ENCODE results near the gene OR51D1. TPM values are rescaled to one million over a fixed set of nuclear protein-coding genes. Genes with fewer than 3 reads are reported as not detected.

Gene OR51D1
- total RNA-seq, 2 donors from 2014 or later = not detected

GRCh38 chr11:4672470-4672869 lies 35.2 kb downstream of the OR51D1 start:
- Histone ChIP-seq H3K9me3 (no peaks in the 10 kb centered on the region), H3K4me3 (no peak overlapping the region), H3K27me3 (replicated peaks; ENCODE audit: insufficient read depth) (no peaks in the 10 kb centered on the region), H3K27ac (no peak overlapping the region), H3K36me3 (no peaks in the 10 kb centered on the region), H3K4me1 (ENCODE audit: control insufficient read depth in 1 of 2, low read depth in 2 of 2) (peaks cover 0 to 13% of the 10 kb centered on the region in 2 donors)
- ATAC-seq (ENCODE audit: insufficient number of reproducible peaks, low FRiP score, low read depth) = no peak
- no peak for TF ChIP-seq CTCF (IDR thresholded peaks at IDR 0.05)
- no peak for DNase-seq (ENCODE audit: low spot score)

GRCh38 chr11:4673781-4674180 lies 36.5 kb downstream of the OR51D1 start:
- no peak for ATAC-seq (ENCODE audit: insufficient number of reproducible peaks, low FRiP score, low read depth)
- peaks cover 0 to 13% of the 10 kb centered on the region in 2 donors for H3K4me1 ChIP-seq (ENCODE audit: control insufficient read depth in 1 of 2, low read depth in 2 of 2)
- DNase-seq (ENCODE audit: low spot score) = no peak
- H3K4me3 ChIP-seq = no peak overlapping the region
- no peaks in the 10 kb centered on the region for H3K9me3 ChIP-seq
- H3K27me3 ChIP-seq (replicated peaks; ENCODE audit: insufficient read depth) = no peaks in the 10 kb centered on the region
- no peak overlapping the region for H3K27ac ChIP-seq
- no peak for TF ChIP-seq CTCF (IDR thresholded peaks at IDR 0.05)
- no peaks in the 10 kb centered on the region for H3K36me3 ChIP-seq

- Histone ChIP-seq H3K27ac (no peak overlapping the region), H3K9me3 (no peaks in the 10 kb centered on the region), H3K4me1 (ENCODE audit: control insufficient read depth in 1 of 2, low read depth in 2 of 2) (peaks cover 0 to 3% of the 10 kb centered on the region in 2 donors), H3K36me3 (no peaks in the 10 kb centered on the region), H3K27me3 (replicated peaks; ENCODE audit: insufficient read depth) (no peaks in the 10 kb centered on the region), H3K4me3 (no peak overlapping the region)
- no peak for TF ChIP-seq CTCF (IDR thresholded peaks at IDR 0.05)
- ATAC-seq (ENCODE audit: insufficient number of reproducible peaks, low FRiP score, low read depth) = no peak
- no peak for DNase-seq (ENCODE audit: low spot score)
Observed at GRCh38 chr11:4677948-4678347, 40.7 kb downstream of the OR51D1 start.

GRCh38 chr11:4680341-4680740 lies 43.1 kb downstream of the OR51D1 start:
- ATAC-seq (ENCODE audit: insufficient number of reproducible peaks, low FRiP score, low read depth) (no peak), DNase-seq (ENCODE audit: low spot score) (no peak)
- no peak for TF ChIP-seq CTCF (IDR thresholded peaks at IDR 0.05)
- Histone ChIP-seq H3K36me3 (no peaks in the 10 kb centered on the region), H3K4me1 (ENCODE audit: control insufficient read depth in 1 of 2, low read depth in 2 of 2) (no peaks in the 10 kb centered on the region), H3K27me3 (replicated peaks; ENCODE audit: insufficient read depth) (no peaks in the 10 kb centered on the region), H3K27ac (no peak overlapping the region), H3K4me3 (no peak overlapping the region), H3K9me3 (no peaks in the 10 kb centered on the region)

GRCh38 chr11:4682623-4683419 lies 45.5 kb downstream of the OR51D1 start:
- TF ChIP-seq CTCF (IDR thresholded peaks at IDR 0.05) = no peak
- Histone ChIP-seq H3K9me3 (no peaks in the 10 kb centered on the region), H3K27ac (no peak overlapping the region), H3K4me1 (ENCODE audit: control insufficient read depth in 1 of 2, low read depth in 2 of 2) (no peaks in the 10 kb centered on the region), H3K4me3 (no peak overlapping the region), H3K36me3 (no peaks in the 10 kb centered on the region), H3K27me3 (replicated peaks; ENCODE audit: insufficient read depth) (no peaks in the 10 kb centered on the region)
- ATAC-seq (ENCODE audit: insufficient number of reproducible peaks, low FRiP score, low read depth) (no peak), DNase-seq (ENCODE audit: low spot score) (no peak)
